Mammary epithelial cell (primary cell): ENCODE measurements around the gene LRRC27.

Source experiments
- CTCF ChIP-seq, 2 donors: IDR thresholded peaks in 1 of 2; conservative IDR thresholded peaks in 1 of 2; 2 replicates each; pipeline ENCODE4 v1.5.1; 2011 to 2012; ENCODE audit warnings: inconsistent platforms in 2 of 2, low read length in 2 of 2, mild to moderate bottlenecking in 2 of 2, control low read depth in 1 of 2, low read depth in 1 of 2; ENCODE audit not compliant: insufficient read depth in 1 of 2; ENCODE audit errors: extremely low read depth in 1 of 2
- EZH2 ChIP-seq: IDR thresholded peaks from 2 replicates; pipeline ENCODE4 v1.6.1; 2012; ENCODE audit warnings: low read length, inconsistent platforms, borderline replicate concordance

GRCh38 chr10:132300582-132300981 lies 31.4 kb upstream of the LRRC27 start:
- no peak for TF ChIP-seq CTCF (conservative IDR thresholded peaks at IDR 0.05 in 1 of 2, IDR thresholded peaks at IDR 0.05 in 1 of 2; ENCODE audit: extremely low read depth in 1 of 2, insufficient read depth in 1 of 2, low read depth in 1 of 2, low read length in 2 of 2)
- no peak for TF ChIP-seq EZH2
